ENCODE measurements around the gene ARPC1A. TPM values are rescaled to one million over a fixed set of nuclear protein-coding genes. Genes with fewer than 3 reads are reported as not detected.

The ARPC1A gene
- polyA plus RNA-seq, 1 of the 3 experiments (the other 2 are of a cell fraction), result 306 TPM

- POLR2A ChIA-PET, result interaction anchor here (1.1 kb wide), 1 partner anchor 24 kb away, joined by 3 read pairs; no protein-coding TSS in a partner anchor
Observed at GRCh38 chr7:99368750-99369389, 43.2 kb downstream of the ARPC1A start.

More at GRCh38 chr7:99368750-99369389, 43.2 kb downstream of the ARPC1A start:
- CTCF ChIA-PET, result interaction anchor here (0.7 to 1.8 kb wide), 4 partner anchors 18 to 433 kb away, joined by 3 to 4 read pairs (median 3); no protein-coding TSS in a partner anchor
- no peak for DNase-seq
- Histone ChIP-seq H3K9me2 (no peaks in the 10 kb centered on the region), H3K4me3 (ENCODE audit: low read depth in 2 of 2, low read length in 1 of 2) (no peak overlapping the region), H3K4me1 (ENCODE audit: control insufficient read depth in 1 of 2, insufficient read depth in 2 of 2, low read depth in 1 of 2, low read length in 1 of 2) (peaks cover 0 to 2% of the 10 kb centered on the region in 2 experiments; a peak in 1 of 4 replicates), H3K36me3 (replicated peaks in 1 of 2; ENCODE audit: control insufficient read depth in 1 of 2, insufficient read depth in 2 of 2, low read length in 1 of 2) (peaks cover 25 to 34% of the 10 kb centered on the region in 2 experiments), H3K9me3 (no peaks in the 10 kb centered on the region), H2AFZ (ENCODE audit: low read depth) (no peak overlapping the region), H3K79me2 (ENCODE audit: insufficient read depth) (no peaks in the 10 kb centered on the region), H4K20me1 (ENCODE audit: insufficient read depth) (no peaks in the 10 kb centered on the region), H3K27ac (ENCODE audit: low read depth in 2 of 2, low read length in 1 of 2) (no peak overlapping the region), H3K27me3 (ENCODE audit: insufficient read depth) (no peaks in the 10 kb centered on the region), H3K4me2 (no peak overlapping the region), H3F3A (replicated peaks; ENCODE audit: insufficient read depth) (peaks cover 32% of the 10 kb centered on the region), H3K9ac (no peak overlapping the region)
- no peak for TF ChIP-seq TAF1 (IDR thresholded peaks at IDR 0.05; ENCODE audit: borderline replicate concordance, low read depth, low read length)
- TF ChIP-seq FOSL2 (IDR thresholded peaks at IDR 0.05; ENCODE audit: borderline replicate concordance, low read depth), result no peak
- no peak for TF ChIP-seq RCOR1 (IDR thresholded peaks at IDR 0.05; ENCODE audit: low read length)
- no peak for TF ChIP-seq REST (IDR thresholded peaks at IDR 0.05; ENCODE audit: low read depth, low read length)
- no peak for TF ChIP-seq GABPA (IDR thresholded peaks at IDR 0.05; ENCODE audit: low read depth)
- no peak for TF ChIP-seq SIN3A (IDR thresholded peaks at IDR 0.05; ENCODE audit: borderline replicate concordance, low read depth, low read length)
- TF ChIP-seq RXRA (IDR thresholded peaks at IDR 0.05; ENCODE audit: borderline replicate concordance, low read depth), result no peak
- no peak for TF ChIP-seq FOXM1 (IDR thresholded peaks at IDR 0.05; ENCODE audit: low read depth)
- no peak for TF ChIP-seq IRF3 (IDR thresholded peaks at IDR 0.05; ENCODE audit: low read depth, low read length)
- no peak for TF ChIP-seq CTCF (IDR thresholded peaks at IDR 0.05)
- no peak for TF ChIP-seq PBX3 (IDR thresholded peaks at IDR 0.05)
- no peak for TF ChIP-seq YY1 (IDR thresholded peaks at IDR 0.05; ENCODE audit: low read depth)
- TF ChIP-seq TEAD4 (IDR thresholded peaks at IDR 0.05; ENCODE audit: borderline replicate concordance, insufficient read depth), result no peak
- no peak for TF ChIP-seq FOXJ3 (CRISPR knock-in tag; IDR thresholded peaks at IDR 0.05)
- no peak for TF ChIP-seq TCF12 (IDR thresholded peaks at IDR 0.05)
- TF ChIP-seq ELF1 (IDR thresholded peaks at IDR 0.05), result no peak
- TF ChIP-seq USF2 (IDR thresholded peaks at IDR 0.05; ENCODE audit: borderline replicate concordance, low read depth, low read length), result no peak
- no peak for TF ChIP-seq MAX (IDR thresholded peaks at IDR 0.05; ENCODE audit: low read depth)
- TF ChIP-seq MEF2A (IDR thresholded peaks at IDR 0.05; ENCODE audit: borderline replicate concordance, low read depth), result no peak
- WGBS (ENCODE audit: low lambda C conversion rate), result 91% methylated on average over 13 of the region's 13 CpGs

Data from SK-N-SH (cell line).